HepG2 (cell line): Measurements from ENCODE around the gene GALC. TPM values are rescaled to one million over a fixed set of nuclear protein-coding genes. Genes with fewer than 3 reads are reported as not detected.

ENCODE experiments used
- BRD4 ChIP-seq: sonication (generic); formaldehyde crosslinking; IDR thresholded peaks from 2 replicates; pipeline ENCODE4 v1.4.0; 2020; ENCODE audit warnings: missing genetic modification reagents
- FOSL2 ChIP-seq: sonication (generic); formaldehyde crosslinking; IDR thresholded peaks from 2 replicates; pipeline ENCODE4 v1.4.0; 2020; ENCODE audit warnings: missing genetic modification reagents
- FOXA1 ChIP-seq, 2 experiments: fragments of 450-650 bp in 1 of 2; sonication (generic) in 1 of 2; formaldehyde crosslinking in 1 of 2; IDR thresholded peaks; 2 replicates each; pipeline versions ENCODE4 v1.4.0 to v1.6.1; 2016 to 2020; ENCODE audit warnings: missing genetic modification reagents in 1 of 2
- GATAD2A ChIP-seq: IDR thresholded peaks from 2 replicates; pipeline ENCODE4 v1.6.1; 2016
- HMGXB4 ChIP-seq, 2 experiments: sonication (generic) in 1 of 2; formaldehyde crosslinking in 1 of 2; IDR thresholded peaks; 2 replicates each; pipeline versions ENCODE4 v1.4.0 to v1.6.1; 2018 to 2020; ENCODE audit warnings: missing genetic modification reagents in 2 of 2, borderline replicate concordance in 1 of 2, low read depth in 1 of 2, mild to moderate bottlenecking in 1 of 2, missing biosample characterization in 1 of 2
- HNF1B ChIP-seq: sonication (generic); formaldehyde crosslinking; IDR thresholded peaks from 2 replicates; pipeline ENCODE4 v1.5.1; 2020; ENCODE audit warnings: mild to moderate bottlenecking, moderate library complexity, missing genetic modification reagents
- HOXD1 ChIP-seq: sonication (generic); formaldehyde crosslinking; IDR thresholded peaks from 2 replicates; pipeline ENCODE4 v1.5.0; 2020; ENCODE audit warnings: missing genetic modification reagents
- MED13 ChIP-seq: sonication (generic); formaldehyde crosslinking; IDR thresholded peaks from 2 replicates; pipeline ENCODE4 v1.5.0; 2020; ENCODE audit warnings: missing genetic modification reagents
- MXD4 ChIP-seq: IDR thresholded peaks from 2 replicates; pipeline ENCODE4 v1.6.1; 2016; ENCODE audit warnings: mild to moderate bottlenecking, missing biosample characterization, missing genetic modification reagents
- PAXIP1 ChIP-seq: sonication (generic); formaldehyde crosslinking; conservative IDR thresholded peaks from 2 replicates; pipeline ENCODE4 v1.4.0; 2020; ENCODE audit warnings: mild to moderate bottlenecking, missing genetic modification reagents, moderate library complexity
- POLR2AphosphoS5 ChIP-seq: IDR thresholded peaks from 2 replicates; pipeline ENCODE4 v1.6.1; 2012; ENCODE audit warnings: low read depth, low read length
- SNAPC2 ChIP-seq: sonication (generic); formaldehyde crosslinking; IDR thresholded peaks from 2 replicates; pipeline ENCODE4 v1.8.1; 2022; ENCODE audit warnings: mild to moderate bottlenecking, missing genetic modification reagents
- TFE3 ChIP-seq: IDR thresholded peaks from 2 replicates; pipeline ENCODE4 v1.6.1; 2016
- YY1 ChIP-seq: IDR thresholded peaks from 2 replicates; pipeline ENCODE4 v1.6.1; 2011; ENCODE audit warnings: low read length, low read depth, moderate library complexity, mild to moderate bottlenecking; ENCODE audit not compliant: insufficient read depth, insufficient replicate concordance
- ZBTB20 ChIP-seq: sonication (generic); formaldehyde crosslinking; IDR thresholded peaks from 2 replicates; pipeline ENCODE4 v1.8.1; 2023; ENCODE audit warnings: missing genetic modification reagents, low read depth, mild to moderate bottlenecking, borderline replicate concordance
- ZFY ChIP-seq: sonication (generic); formaldehyde crosslinking; IDR thresholded peaks from 2 replicates; pipeline ENCODE4 v1.4.0; 2020; ENCODE audit warnings: missing genetic modification reagents
- ZGPAT ChIP-seq: IDR thresholded peaks from 2 replicates; pipeline ENCODE4 v1.6.1; 2016; ENCODE audit warnings: mild to moderate bottlenecking
- ZKSCAN8 ChIP-seq: IDR thresholded peaks from 2 replicates; pipeline ENCODE4 v1.6.1; 2016; ENCODE audit warnings: borderline replicate concordance, missing genetic modification reagents, missing compliant biosample characterization
- polyA plus RNA-seq, 8 experiments: library from polyadenylated mRNA; depleted of rRNA in 3 of 8; stranded (reverse) in 7 of 8; unstranded in 1 of 8; fragments of >200 nt; fragmentation: Illumina TruSeq in 4 of 8; extraction: Trizol in 4 of 8; gene quantifications; 2 replicates each; pipeline versions ENCODE4 v1.2.1 to v1.2.3, GENCODE V29; 2011 to 2016; ENCODE audit warnings: low read depth in 4 of 8, missing spikeins in 1 of 8, mixed read lengths in 1 of 8; ENCODE audit not compliant: insufficient read depth in 1 of 8
- total RNA-seq, 5 experiments: library from RNA; depleted of rRNA; stranded (reverse); fragments of >200 nt; fragmentation: Illumina TruSeq; extraction: Trizol; gene quantifications; 2 replicates each; pipeline ENCODE4 v1.2.3, GENCODE V29; 2016; ENCODE audit warnings: low read depth in 1 of 5

GALC gene
- total and polyA plus RNA-seq, 2 of the 13 experiments (the other 11 are each of a cell fraction or from before 2014, with no cell fraction given) = not detected

DNA sequence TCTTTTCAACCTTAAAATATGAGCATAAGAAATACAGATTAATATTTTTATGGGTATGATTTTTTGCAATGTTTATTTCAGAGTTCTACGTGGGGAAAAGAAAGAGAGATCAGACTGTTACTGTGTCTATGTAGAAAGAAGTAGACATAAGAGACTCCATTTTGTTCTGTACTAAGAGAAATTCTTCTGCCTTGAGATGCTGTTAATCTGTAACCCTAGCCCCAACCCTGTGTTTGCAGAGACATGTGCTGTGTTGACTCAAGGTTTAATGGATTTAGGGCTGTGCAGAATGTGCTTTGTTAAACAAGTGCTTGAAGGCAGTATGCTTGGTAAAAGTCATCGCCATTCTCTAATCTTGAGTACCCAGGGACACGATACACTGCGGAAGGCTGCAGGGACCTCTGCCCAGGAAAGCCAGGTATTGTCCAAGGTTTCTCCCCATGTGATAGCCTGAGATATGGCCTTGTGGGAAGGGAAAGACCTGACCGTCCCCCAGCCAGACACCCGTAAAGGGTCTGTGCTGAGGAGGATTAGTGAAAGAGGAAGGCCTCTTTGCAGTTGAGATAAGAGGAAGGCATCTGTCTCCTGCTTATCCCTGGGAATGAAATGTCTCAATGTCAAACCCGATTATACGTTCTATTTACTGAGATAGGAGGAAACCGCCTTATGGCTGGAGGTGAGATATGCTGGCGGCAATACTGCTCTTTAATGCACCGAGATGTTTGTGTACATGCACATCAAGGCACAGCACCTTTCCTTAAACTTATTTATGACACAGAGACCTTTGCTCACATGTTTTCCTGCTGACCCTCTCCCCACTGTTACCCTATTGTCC, 31.5 kb upstream of the GALC start (continued):
- TF ChIP-seq ZGPAT (CRISPR knock-in tag) = peak; percentile 77
- TF ChIP-seq GATAD2A (CRISPR knock-in tag) = peak; percentile 84
- peak in 1 of 2 experiments; percentile 58; a peak in 2 of 4 replicates for TF ChIP-seq HMGXB4 (CRISPR knock-in tag; IDR thresholded peaks at IDR 0.05; ENCODE audit: borderline replicate concordance in 1 of 2, low read depth in 1 of 2)
- peak; percentile 45 for TF ChIP-seq POLR2AphosphoS5
- 0 out of 2 replicates have a peak, but pooled peaks have one; percentile 46 for TF ChIP-seq HOXD1
- TF ChIP-seq FOXA1 (IDR thresholded peaks at IDR 0.05) = peak; percentile 80
- peak; percentile 97 for TF ChIP-seq FOXA1 (CRISPR knock-in tag; IDR thresholded peaks at IDR 0.05)
- TF ChIP-seq ZKSCAN8 = 0 out of 2 replicates have a peak, but pooled peaks have one; percentile 37
- peak; percentile 57 for TF ChIP-seq FOSL2 (CRISPR knock-in tag)
- TF ChIP-seq PAXIP1 (CRISPR knock-in tag) = peak; percentile 75
- peak; percentile 39; the same call in 1 of the 2 replicates for TF ChIP-seq MED13 (CRISPR knock-in tag)
- peak; percentile 19; the same call in 1 of the 2 replicates for TF ChIP-seq SNAPC2
- peak; percentile 52 for TF ChIP-seq ZFY (CRISPR knock-in tag)
- TF ChIP-seq ZBTB20 = peak; percentile 49; the same call in 1 of the 2 replicates
- TF ChIP-seq MXD4 = peak; percentile 61; the same call in 1 of the 2 replicates
- peak; percentile 64; the same call in 1 of the 2 replicates for TF ChIP-seq HNF1B (CRISPR knock-in tag)
- 0 out of 2 replicates have a peak, but pooled peaks have one; percentile 39 for TF ChIP-seq TFE3
- TF ChIP-seq YY1 = peak; percentile 34
- TF ChIP-seq BRD4 (CRISPR knock-in tag) = peak; percentile 57
